Cardiac muscle cell (in vitro differentiated cells and primary cell): Measurements from ENCODE around the gene CDC42EP2. TPM values are rescaled to one million over a fixed set of nuclear protein-coding genes. Genes with fewer than 3 reads are reported as not detected.

ENCODE experiments used
- DNase-seq, 2 donors: peaks; one replicate each; pipeline versions ENCODE4 v3.0.0 to v3.0.0-alpha.2; 2010 to 2017; ENCODE audit warnings: low read depth in 1 of 2, low spot score in 1 of 2
- H3K27ac ChIP-seq: fragments of 200-600 bp; sonication (generic); 2 replicates; pipeline ENCODE4 v1.5.1; 2016
- H3K27me3 ChIP-seq: fragments of 200-600 bp; sonication (generic); 2 replicates; pipeline ENCODE4 v1.6.0; 2016; ENCODE audit warnings: control low read depth
- H3K36me3 ChIP-seq: fragments of 200-600 bp; sonication (generic); 2 replicates; pipeline ENCODE4 v1.5.1; 2016; ENCODE audit warnings: control low read depth
- H3K4me1 ChIP-seq: fragments of 200-600 bp; sonication (generic); 2 replicates; pipeline ENCODE4 v1.8.1; 2017; ENCODE audit warnings: low read depth, mild to moderate bottlenecking, mixed run types
- H3K4me3 ChIP-seq: fragments of 200-600 bp; sonication (generic); 2 replicates; pipeline ENCODE4 v1.5.1; 2016; ENCODE audit warnings: mild to moderate bottlenecking
- H3K9me3 ChIP-seq: fragments of 200-600 bp; sonication (generic); 2 replicates; pipeline ENCODE4 v1.5.1; 2017; ENCODE audit warnings: low read depth, mild to moderate bottlenecking, control low read depth
- polyA plus RNA-seq: library from polyadenylated mRNA; unstranded; fragments of >200 nt; fragmentation: Nextera tagmentation; extraction: Ambion mirVana; gene quantifications from 2 replicates; pipeline ENCODE4 v1.2.1, GENCODE V29; 2016
- total RNA-seq: library from RNA; depleted of rRNA; stranded (reverse); fragments of >200 nt; gene quantifications from 2 replicates; pipeline ENCODE4 v1.2.3, GENCODE V29; 2016
- TF ChIP-seq, protein P1 (sequence below): IDR thresholded peaks from 2 replicates; pipeline ENCODE4 v1.5.1; 2012; ENCODE audit warnings: low read depth, mild to moderate bottlenecking, low read length

The CDC42EP2 gene
- total and polyA plus RNA-seq, 2 experiments from 2014 or later, result 0.26 to 1.1 TPM

- H3K27me3 ChIP-seq, result peaks cover 13% of the 10 kb centered on the region
- peak in 1 of 2 donors; percentile 84 for DNase-seq
- no peaks in the 10 kb centered on the region for H3K36me3 ChIP-seq
- H3K4me1 ChIP-seq, result peaks cover 9% of the 10 kb centered on the region
- H3K4me3 ChIP-seq, result no peak overlapping the region
- TF ChIP-seq, protein P1, sequence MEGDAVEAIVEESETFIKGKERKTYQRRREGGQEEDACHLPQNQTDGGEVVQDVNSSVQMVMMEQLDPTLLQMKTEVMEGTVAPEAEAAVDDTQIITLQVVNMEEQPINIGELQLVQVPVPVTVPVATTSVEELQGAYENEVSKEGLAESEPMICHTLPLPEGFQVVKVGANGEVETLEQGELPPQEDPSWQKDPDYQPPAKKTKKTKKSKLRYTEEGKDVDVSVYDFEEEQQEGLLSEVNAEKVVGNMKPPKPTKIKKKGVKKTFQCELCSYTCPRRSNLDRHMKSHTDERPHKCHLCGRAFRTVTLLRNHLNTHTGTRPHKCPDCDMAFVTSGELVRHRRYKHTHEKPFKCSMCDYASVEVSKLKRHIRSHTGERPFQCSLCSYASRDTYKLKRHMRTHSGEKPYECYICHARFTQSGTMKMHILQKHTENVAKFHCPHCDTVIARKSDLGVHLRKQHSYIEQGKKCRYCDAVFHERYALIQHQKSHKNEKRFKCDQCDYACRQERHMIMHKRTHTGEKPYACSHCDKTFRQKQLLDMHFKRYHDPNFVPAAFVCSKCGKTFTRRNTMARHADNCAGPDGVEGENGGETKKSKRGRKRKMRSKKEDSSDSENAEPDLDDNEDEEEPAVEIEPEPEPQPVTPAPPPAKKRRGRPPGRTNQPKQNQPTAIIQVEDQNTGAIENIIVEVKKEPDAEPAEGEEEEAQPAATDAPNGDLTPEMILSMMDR, result no peak
- no peaks in the 10 kb centered on the region for H3K9me3 ChIP-seq
- H3K27ac ChIP-seq, result no peak overlapping the region
Observed at GRCh38 chr11:65316227-65317024, 1.8 kb downstream of the CDC42EP2 start.

DNA sequence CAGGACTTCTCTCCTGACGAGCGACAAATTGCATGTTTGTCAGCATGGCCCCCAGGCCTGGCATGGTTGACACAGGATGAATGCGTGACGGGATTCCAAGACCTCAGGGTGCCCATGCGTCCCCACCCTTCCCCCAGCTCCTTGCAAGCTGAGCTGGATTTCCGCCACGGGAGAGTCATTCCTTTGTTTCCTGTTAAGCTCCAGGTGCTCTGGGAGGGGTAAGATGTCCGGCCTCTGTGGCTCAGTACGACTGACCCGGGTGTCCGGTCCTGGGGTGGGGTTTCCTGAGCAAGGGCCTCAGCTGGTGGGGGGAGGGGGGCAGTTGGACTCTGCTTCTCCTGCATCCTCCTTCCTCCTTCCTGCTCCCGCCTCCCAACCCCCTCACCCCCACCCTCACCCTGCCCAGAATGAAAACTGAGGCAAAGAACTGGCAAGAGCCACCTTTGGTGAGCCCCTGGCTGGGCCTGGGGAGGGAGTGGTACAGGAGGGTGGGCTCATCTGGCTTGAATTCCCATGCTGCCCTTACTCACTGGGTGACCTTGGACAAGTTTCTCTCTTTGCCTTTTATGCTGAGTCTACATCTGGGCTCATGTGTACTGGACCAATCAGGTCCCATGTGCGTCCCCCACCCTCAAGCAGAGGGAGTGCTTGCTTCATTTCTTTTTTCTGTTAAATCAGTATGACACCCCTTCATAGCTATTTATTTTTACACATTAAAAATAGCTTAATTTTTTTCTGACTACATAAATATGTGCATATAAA is 2.5 kb downstream of the CDC42EP2 start:
- TF ChIP-seq, protein P1, result no peak
- H3K36me3 ChIP-seq, result no peaks in the 10 kb centered on the region
- no peak overlapping the region for H3K27ac ChIP-seq
- H3K9me3 ChIP-seq, result no peaks in the 10 kb centered on the region
- no peak overlapping the region for H3K4me3 ChIP-seq
- H3K27me3 ChIP-seq, result peaks cover 13% of the 10 kb centered on the region
- DNase-seq, result peak in 1 of 2 donors; percentile 71
- H3K4me1 ChIP-seq, result peaks cover 9% of the 10 kb centered on the region

- no peak for DNase-seq
- H3K4me3 ChIP-seq, result no peak overlapping the region
- H3K4me1 ChIP-seq, result peaks cover 9% of the 10 kb centered on the region
- H3K9me3 ChIP-seq, result no peaks in the 10 kb centered on the region
- H3K36me3 ChIP-seq, result no peaks in the 10 kb centered on the region
- H3K27ac ChIP-seq, result no peak overlapping the region
- TF ChIP-seq, protein P1, result no peak
- H3K27me3 ChIP-seq, result no peaks in the 10 kb centered on the region
Observed at GRCh38 chr11:65320386-65321075, 5.9 kb downstream of the CDC42EP2 start.

GRCh38 chr11:65321076-65321475 is 6.4 kb downstream of the CDC42EP2 start:
- no peak overlapping the region for H3K4me3 ChIP-seq
- H3K9me3 ChIP-seq, result no peaks in the 10 kb centered on the region
- DNase-seq, result no peak
- H3K27me3 ChIP-seq, result no peaks in the 10 kb centered on the region
- H3K36me3 ChIP-seq, result no peaks in the 10 kb centered on the region
- H3K4me1 ChIP-seq, result peaks cover 9% of the 10 kb centered on the region
- no peak overlapping the region for H3K27ac ChIP-seq
- TF ChIP-seq, protein P1, result no peak

GRCh38 chr11:65321828-65322485 is 7.3 kb downstream of the CDC42EP2 start:
- TF ChIP-seq, protein P1, result no peak

More at GRCh38 chr11:65321828-65322485, 7.3 kb downstream of the CDC42EP2 start:
- Histone ChIP-seq H3K4me3 (no peak overlapping the region), H3K27ac (no peak overlapping the region), H3K4me1 (peaks cover 8% of the 10 kb centered on the region), H3K27me3 (no peaks in the 10 kb centered on the region), H3K36me3 (no peaks in the 10 kb centered on the region), H3K9me3 (no peaks in the 10 kb centered on the region)
- DNase-seq, result no peak
